ENCODE data around the gene TBC1D2.

The TBC1D2 gene

GRCh38 chr9:98240475-98240874 lies 15.0 kb downstream of the TBC1D2 start (continued):
- TF ChIP-seq BCL6B (tag by site-specific recombination; IDR thresholded peaks at IDR 0.05) = no peak
- TF ChIP-seq ZNF211 (tag by site-specific recombination; IDR thresholded peaks at IDR 0.05; ENCODE audit: low read depth) = no peak

GRCh38 chr9:98236901-98237487 lies 18.5 kb downstream of the TBC1D2 start:
- H3K4me3 ChIP-seq (ENCODE audit: low read depth, low read length) = no peak overlapping the region
- TF ChIP-seq ZBTB49 (tag by site-specific recombination; IDR thresholded peaks at IDR 0.05; ENCODE audit: low read depth) (no peak), HIC1 (tag by site-specific recombination; IDR thresholded peaks at IDR 0.05) (no peak), ZSCAN16 (tag by site-specific recombination; IDR thresholded peaks at IDR 0.05) (no peak), MZF1 (tag by site-specific recombination; IDR thresholded peaks at IDR 0.05; ENCODE audit: borderline replicate concordance) (no peak), ZNF777 (tag by site-specific recombination; IDR thresholded peaks at IDR 0.05; ENCODE audit: borderline replicate concordance) (no peak), ZFHX2 (tag by site-specific recombination; conservative IDR thresholded peaks at IDR 0.05) (no peak), ZNF558 (tag by site-specific recombination; IDR thresholded peaks at IDR 0.05) (no peak), ZNF398 (tag by site-specific recombination; IDR thresholded peaks at IDR 0.05) (no peak), RBAK (tag by site-specific recombination; IDR thresholded peaks at IDR 0.05) (no peak), ZNF837 (tag by site-specific recombination; IDR thresholded peaks at IDR 0.05) (no peak), SALL2 (tag by site-specific recombination; IDR thresholded peaks at IDR 0.05; ENCODE audit: borderline replicate concordance) (no peak), GLI4 (tag by site-specific recombination; IDR thresholded peaks at IDR 0.05) (no peak), ZNF175 (tag by site-specific recombination; IDR thresholded peaks at IDR 0.05) (no peak), ZNF366 (tag by site-specific recombination; conservative IDR thresholded peaks at IDR 0.05) (no peak)
- CTCF ChIA-PET = interaction anchor here (0.5 to 4.7 kb wide), 4 partner anchors 10 to 538 kb away, joined by 3 to 17 read pairs (median 3); partner anchors contain the start of gene TBC1D2
- no peaks in the 10 kb centered on the region for H3K4me1 ChIP-seq (ENCODE audit: control insufficient read depth, insufficient read depth, low read length)
- peaks cover 0 to 2% of the 10 kb centered on the region in 2 experiments; a peak in 1 of 3 replicates for H3K36me3 ChIP-seq (ENCODE audit: control insufficient read depth in 2 of 2, insufficient read depth in 1 of 2, low read length in 2 of 2)
- POLR2A ChIA-PET = interaction anchor here (0.7 kb wide), 1 partner anchor 679 kb away, joined by 3 read pairs; no protein-coding TSS in a partner anchor
- H3K27ac ChIP-seq (ENCODE audit: extremely low read depth, low read depth, low read length) = no peak overlapping the region
- no peaks in the 10 kb centered on the region for H3K9me3 ChIP-seq (ENCODE audit: control insufficient read depth, insufficient read depth, low read depth, low read length)
